WERI-Rb-1 (cell line): ENCODE data around the gene RCAN2.

Source experiments
- DNase-seq: peaks from one replicate; pipeline ENCODE4 v3.0.0-alpha.2; 2020
- H3K27ac ChIP-seq: fragments of 250-450 bp; sonication (Bioruptor Pico); 2 replicates; pipeline ENCODE4 v1.5.1; 2020; ENCODE audit warnings: mild to moderate bottlenecking, moderate library complexity
- H3K27me3 ChIP-seq: fragments of 250-450 bp; sonication (Bioruptor Pico); 2 replicates; pipeline ENCODE4 v1.5.1; 2021; ENCODE audit warnings: mild to moderate bottlenecking, low read depth, moderate library complexity; ENCODE audit not compliant: insufficient read depth, severe bottlenecking
- H3K36me3 ChIP-seq: fragments of 250-450 bp; sonication (Bioruptor Pico); 2 replicates; pipeline ENCODE4 v1.5.1; 2020; ENCODE audit warnings: mild to moderate bottlenecking, moderate library complexity
- H3K4me3 ChIP-seq: 2 replicates; pipeline ENCODE4 v1.5.1; 2011; ENCODE audit warnings: low read depth, mild to moderate bottlenecking, control low read depth, low read length
- H3K9me3 ChIP-seq: fragments of 250-450 bp; sonication (Bioruptor Pico); 2 replicates; pipeline ENCODE4 v1.5.1; 2021; ENCODE audit warnings: mild to moderate bottlenecking, moderate library complexity; ENCODE audit not compliant: severe bottlenecking
- TF ChIP-seq, protein P1 (sequence below): IDR thresholded peaks from 2 replicates; pipeline ENCODE4 v1.5.1; 2011; ENCODE audit warnings: low read depth, mild to moderate bottlenecking, control low read depth, inconsistent platforms, low read length

Gene RCAN2

DNA sequence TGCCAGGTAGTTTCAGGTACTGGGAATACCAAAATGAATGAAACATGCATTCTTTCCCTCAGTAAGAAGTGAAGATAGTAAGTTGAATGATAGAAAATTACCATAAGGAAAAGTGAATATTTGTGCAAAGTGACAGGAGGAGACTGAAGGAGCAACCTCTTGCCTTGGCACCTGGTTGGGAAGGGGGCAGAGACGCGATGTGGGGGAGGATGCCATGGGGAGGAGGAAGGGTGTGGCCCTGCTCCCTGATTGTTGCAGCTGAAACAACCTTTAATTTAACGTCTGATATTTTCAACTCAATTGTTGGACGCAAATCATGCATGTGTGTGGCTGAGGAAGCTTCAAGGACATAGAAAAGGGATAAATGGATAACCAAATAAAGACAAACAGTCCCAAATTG lies 248.3 kb downstream of the RCAN2 start:
- Histone ChIP-seq H3K27ac (no peak overlapping the region), H3K36me3 (no peaks in the 10 kb centered on the region), H3K4me3 (no peak overlapping the region), H3K27me3 (no peaks in the 10 kb centered on the region), H3K9me3 (no peaks in the 10 kb centered on the region)
- DNase-seq, result no peak
- TF ChIP-seq, protein P1, sequence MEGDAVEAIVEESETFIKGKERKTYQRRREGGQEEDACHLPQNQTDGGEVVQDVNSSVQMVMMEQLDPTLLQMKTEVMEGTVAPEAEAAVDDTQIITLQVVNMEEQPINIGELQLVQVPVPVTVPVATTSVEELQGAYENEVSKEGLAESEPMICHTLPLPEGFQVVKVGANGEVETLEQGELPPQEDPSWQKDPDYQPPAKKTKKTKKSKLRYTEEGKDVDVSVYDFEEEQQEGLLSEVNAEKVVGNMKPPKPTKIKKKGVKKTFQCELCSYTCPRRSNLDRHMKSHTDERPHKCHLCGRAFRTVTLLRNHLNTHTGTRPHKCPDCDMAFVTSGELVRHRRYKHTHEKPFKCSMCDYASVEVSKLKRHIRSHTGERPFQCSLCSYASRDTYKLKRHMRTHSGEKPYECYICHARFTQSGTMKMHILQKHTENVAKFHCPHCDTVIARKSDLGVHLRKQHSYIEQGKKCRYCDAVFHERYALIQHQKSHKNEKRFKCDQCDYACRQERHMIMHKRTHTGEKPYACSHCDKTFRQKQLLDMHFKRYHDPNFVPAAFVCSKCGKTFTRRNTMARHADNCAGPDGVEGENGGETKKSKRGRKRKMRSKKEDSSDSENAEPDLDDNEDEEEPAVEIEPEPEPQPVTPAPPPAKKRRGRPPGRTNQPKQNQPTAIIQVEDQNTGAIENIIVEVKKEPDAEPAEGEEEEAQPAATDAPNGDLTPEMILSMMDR, result no peak

DNA sequence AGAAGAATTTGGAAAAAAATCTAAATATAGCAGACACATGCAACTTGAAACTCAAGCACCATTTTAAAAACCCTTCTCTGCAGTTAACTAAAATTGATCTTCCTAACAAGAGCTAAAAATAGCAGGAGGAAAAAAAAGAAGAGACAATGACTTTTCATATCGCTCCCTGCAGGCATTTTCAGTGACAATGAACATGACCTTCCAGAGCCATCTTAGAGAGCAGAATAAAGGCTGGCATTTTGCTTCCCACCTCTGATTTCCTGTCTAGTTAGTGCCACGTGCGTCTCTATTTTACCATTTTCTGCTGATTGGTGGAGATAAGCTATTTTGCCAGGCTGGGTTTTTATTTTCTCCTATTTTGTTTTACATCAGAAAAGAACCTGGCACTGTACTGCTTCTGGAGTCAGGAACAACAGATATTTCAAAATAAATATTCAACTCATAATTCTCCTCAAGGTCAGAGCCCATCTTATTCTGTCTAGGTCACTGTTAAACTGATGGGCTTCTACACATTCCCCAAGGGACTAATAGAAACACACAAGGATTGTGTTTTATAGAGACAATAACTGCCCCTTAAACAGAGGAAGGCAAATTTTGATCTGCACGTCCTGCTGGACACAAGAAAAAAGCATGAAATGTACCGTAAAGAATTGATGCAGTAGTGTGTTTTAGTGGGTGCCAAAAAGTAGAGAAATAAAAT lies 250.2 kb downstream of the RCAN2 start:
- DNase-seq, result no peak
- TF ChIP-seq, protein P1, result no peak
- H3K4me3 ChIP-seq, result no peak overlapping the region
- no peaks in the 10 kb centered on the region for H3K27me3 ChIP-seq
- H3K36me3 ChIP-seq, result no peaks in the 10 kb centered on the region
- no peak overlapping the region for H3K27ac ChIP-seq
- H3K9me3 ChIP-seq, result no peaks in the 10 kb centered on the region

DNA sequence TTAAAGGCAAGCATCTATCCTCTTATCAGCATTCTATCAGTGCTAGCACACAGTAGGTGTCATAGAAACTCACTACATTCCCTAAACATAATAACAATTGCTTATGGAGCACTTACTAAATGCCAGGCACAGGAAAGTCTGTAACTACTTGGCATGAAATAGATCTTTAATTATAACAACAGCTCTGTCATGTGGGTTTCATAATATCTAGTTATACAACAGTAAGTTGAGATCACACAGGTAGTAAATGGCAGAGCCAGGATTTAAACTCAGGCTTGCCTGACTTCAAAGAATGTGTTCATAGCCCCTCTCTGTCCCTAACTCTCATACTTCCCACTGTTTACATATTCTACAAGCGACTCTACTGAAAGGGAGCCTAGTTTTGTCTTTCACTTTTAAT lies 254.5 kb downstream of the RCAN2 start:
- Histone ChIP-seq H3K9me3 (no peaks in the 10 kb centered on the region), H3K27me3 (no peaks in the 10 kb centered on the region)
- TF ChIP-seq, protein P1, result no peak

DNA sequence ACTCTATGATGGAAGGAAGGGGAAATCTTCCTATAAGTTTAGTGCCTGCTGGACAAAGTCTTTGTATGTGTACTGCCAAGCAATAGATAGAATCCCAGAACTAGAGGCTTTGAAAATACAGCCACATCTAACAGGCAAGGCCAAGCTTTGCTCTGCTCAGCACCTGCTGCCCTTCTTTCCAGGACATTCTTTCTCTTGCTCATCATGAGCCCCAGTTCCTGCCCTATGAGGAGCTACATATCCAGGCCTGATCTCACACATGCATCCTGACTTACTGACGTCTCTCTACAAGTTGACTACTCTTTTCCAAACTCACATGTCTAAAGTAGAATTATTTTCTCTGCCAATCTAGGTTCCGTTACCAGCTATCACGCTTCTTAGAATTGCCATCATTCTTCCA lies 256.0 kb downstream of the RCAN2 start:
- Histone ChIP-seq H3K36me3 (no peaks in the 10 kb centered on the region), H3K27me3 (no peaks in the 10 kb centered on the region), H3K4me3 (no peak overlapping the region), H3K27ac (no peak overlapping the region), H3K9me3 (peaks cover 10% of the 10 kb centered on the region)
- no peak for DNase-seq
- TF ChIP-seq, protein P1, result no peak

More for the DNA sequence above, 254.5 kb downstream of the RCAN2 start:
- Histone ChIP-seq H3K27ac (no peak overlapping the region), H3K36me3 (no peaks in the 10 kb centered on the region), H3K4me3 (no peak overlapping the region)
- DNase-seq, result no peak

DNA sequence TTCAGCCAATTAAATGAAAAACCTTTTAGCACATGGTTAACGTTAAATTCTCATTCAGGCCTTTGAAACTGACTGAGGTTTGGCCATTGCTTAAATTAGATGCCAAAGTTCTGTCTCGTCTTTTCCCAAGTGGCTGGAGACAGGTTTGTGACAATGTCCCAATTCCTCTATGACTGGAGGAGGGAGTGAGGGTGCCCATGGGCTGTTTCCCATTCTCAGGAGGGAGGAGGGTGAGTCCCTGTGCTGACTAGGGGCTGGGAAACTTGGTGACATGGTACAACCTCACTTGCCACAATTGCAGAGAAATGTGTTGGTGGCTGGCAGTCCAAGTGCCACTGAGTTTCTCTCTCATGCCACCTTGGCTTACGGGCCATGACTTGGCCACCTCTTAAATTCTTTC lies 256.5 kb downstream of the RCAN2 start:
- Histone ChIP-seq H3K27me3 (no peaks in the 10 kb centered on the region), H3K9me3 (peaks cover 12% of the 10 kb centered on the region), H3K36me3 (no peaks in the 10 kb centered on the region), H3K4me3 (no peak overlapping the region), H3K27ac (no peak overlapping the region)
- TF ChIP-seq, protein P1, result no peak
- no peak for DNase-seq

DNA sequence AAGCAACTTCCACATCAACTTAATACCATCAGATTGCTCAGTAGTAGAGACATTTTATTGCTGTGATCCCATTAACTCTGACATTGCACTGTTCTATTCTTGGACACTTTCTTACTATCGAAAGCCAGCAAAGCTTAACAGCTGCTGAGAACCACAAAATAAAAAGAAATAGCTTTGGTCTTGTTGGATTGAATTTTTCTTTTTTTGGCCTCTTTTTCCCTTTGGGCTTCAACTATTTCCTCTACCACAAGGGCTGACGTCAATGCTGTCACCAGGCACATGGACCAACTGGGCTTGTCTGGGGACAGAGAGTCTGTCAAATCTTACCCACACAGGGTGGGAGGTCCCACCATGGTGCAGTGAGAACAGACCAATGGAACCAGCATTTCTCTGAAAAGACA lies 257.1 kb downstream of the RCAN2 start:
- no peak for DNase-seq
- peaks cover 12% of the 10 kb centered on the region for H3K9me3 ChIP-seq
- no peak overlapping the region for H3K27ac ChIP-seq
- no peaks in the 10 kb centered on the region for H3K27me3 ChIP-seq
- TF ChIP-seq, protein P1, result no peak
- no peak overlapping the region for H3K4me3 ChIP-seq
- no peaks in the 10 kb centered on the region for H3K36me3 ChIP-seq
